ENCODE measurements around the gene MDM2. TPM values are rescaled to one million over a fixed set of nuclear protein-coding genes. Genes with fewer than 3 reads are reported as not detected.
"Not testable (repeated sequence)": the region's sequence is repeated elsewhere in the genome, so short reads cannot be mapped to it uniquely, and the experiment has no call there.

The MDM2 gene
- total RNA-seq, 2 donors from 2014 or later = 36.1 to 95.6 TPM

DNA sequence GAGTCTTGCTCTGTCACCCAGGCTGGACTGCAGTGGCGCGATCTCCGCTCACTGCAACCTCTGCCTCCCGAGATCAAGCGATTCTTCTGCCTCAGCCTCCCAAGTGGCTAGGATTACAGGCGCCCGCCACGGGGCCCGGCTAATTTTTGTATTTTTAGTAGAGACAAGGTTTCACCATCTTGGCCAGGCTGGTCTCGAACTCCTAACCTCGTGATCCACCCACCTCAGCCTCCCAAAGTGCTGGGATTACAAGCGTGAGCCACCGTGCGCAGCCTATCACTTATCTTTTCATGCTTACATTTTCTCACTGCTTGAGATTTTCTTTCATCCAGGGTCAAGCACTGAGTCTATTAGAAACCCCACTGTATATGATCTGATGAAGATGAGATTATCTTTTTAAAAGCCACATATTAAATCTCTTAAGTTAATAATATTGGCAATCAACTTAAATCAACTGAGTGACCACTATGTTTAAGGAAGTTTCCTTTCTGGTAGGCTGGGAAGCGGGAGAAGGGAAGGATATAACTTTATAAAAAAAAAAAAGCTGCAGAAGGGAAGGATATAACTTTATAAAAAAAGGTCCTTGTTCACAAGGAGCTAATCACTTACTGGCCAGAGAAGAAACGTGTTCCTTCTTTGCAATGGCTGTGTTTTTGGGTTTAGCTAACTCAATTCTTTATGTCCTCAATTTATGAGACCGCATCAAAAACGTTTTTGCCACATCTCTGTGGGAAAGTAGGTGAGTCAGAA, 1.3 kb upstream of the MDM2 start:
- TF ChIP-seq POLR2A (IDR thresholded peaks at IDR 0.05) = no peak
- TF ChIP-seq, protein P1, sequence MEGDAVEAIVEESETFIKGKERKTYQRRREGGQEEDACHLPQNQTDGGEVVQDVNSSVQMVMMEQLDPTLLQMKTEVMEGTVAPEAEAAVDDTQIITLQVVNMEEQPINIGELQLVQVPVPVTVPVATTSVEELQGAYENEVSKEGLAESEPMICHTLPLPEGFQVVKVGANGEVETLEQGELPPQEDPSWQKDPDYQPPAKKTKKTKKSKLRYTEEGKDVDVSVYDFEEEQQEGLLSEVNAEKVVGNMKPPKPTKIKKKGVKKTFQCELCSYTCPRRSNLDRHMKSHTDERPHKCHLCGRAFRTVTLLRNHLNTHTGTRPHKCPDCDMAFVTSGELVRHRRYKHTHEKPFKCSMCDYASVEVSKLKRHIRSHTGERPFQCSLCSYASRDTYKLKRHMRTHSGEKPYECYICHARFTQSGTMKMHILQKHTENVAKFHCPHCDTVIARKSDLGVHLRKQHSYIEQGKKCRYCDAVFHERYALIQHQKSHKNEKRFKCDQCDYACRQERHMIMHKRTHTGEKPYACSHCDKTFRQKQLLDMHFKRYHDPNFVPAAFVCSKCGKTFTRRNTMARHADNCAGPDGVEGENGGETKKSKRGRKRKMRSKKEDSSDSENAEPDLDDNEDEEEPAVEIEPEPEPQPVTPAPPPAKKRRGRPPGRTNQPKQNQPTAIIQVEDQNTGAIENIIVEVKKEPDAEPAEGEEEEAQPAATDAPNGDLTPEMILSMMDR (IDR thresholded peaks at IDR 0.05) = no peak
- no peak for TF ChIP-seq POLR2AphosphoS5 (IDR thresholded peaks at IDR 0.05)
- H3K27ac ChIP-seq = peak overlapping the region; percentile 98 to 99
- 87% methylated on average over 18 of the region's 18 CpGs for WGBS
- peak overlapping the region in 1 of 2 donors; percentile 84 for H3K4me3 ChIP-seq
- no peaks in the 10 kb centered on the region for H3K9me3 ChIP-seq
- no peaks in the 10 kb centered on the region for H3K4me1 ChIP-seq (replicated peaks)
- intact Hi-C loops (cut with DNase I) = no loop called here
- no peaks in the 10 kb centered on the region for H3K27me3 ChIP-seq (replicated peaks; ENCODE audit: insufficient read depth)
- no peak for DNase-seq (ENCODE audit: low spot score)
- H3K36me3 ChIP-seq = no peaks in the 10 kb centered on the region

- intact Hi-C loops (cut with DNase I); H3K36me3 ChIP-seq; H3K9me3 ChIP-seq; H3K27me3 ChIP-seq (replicated peaks; ENCODE audit: insufficient read depth); DNase-seq (ENCODE audit: low spot score); H3K4me1 ChIP-seq (replicated peaks): not testable (repeated sequence)
- peak overlapping the region; percentile 98 to 99 for H3K27ac ChIP-seq
- 11% methylated on average over 10 of the region's 10 CpGs for WGBS
- H3K4me3 ChIP-seq = peak overlapping the region; percentile 84 to 99
Observed at GRCh38 chr12:68807274-68807575, 752 bp upstream of the MDM2 start.

DNA sequence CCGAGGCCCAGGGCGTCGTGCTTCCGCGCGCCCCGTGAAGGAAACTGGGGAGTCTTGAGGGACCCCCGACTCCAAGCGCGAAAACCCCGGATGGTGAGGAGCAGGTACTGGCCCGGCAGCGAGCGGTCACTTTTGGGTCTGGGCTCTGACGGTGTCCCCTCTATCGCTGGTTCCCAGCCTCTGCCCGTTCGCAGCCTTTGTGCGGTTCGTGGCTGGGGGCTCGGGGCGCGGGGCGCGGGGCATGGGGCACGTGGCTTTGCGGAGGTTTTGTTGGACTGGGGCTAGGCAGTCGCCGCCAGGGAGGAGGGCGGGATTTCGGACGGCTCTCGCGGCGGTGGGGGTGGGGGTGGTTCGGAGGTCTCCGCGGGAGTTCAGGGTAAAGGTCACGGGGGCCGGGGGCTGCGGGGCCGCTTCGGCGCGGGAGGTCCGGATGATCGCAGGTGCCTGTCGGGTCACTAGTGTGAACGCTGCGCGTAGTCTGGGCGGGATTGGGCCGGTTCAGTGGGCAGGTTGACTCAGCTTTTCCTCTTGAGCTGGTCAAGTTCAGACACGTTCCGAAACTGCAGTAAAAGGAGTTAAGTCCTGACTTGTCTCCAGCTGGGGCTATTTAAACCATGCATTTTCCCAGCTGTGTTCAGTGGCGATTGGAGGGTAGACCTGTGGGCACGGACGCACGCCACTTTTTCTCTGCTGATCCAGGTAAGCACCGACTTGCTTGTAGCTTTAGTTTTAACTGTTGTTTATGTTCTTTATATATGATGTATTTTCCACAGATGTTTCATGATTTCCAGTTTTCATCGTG, 612 bp downstream of the MDM2 start:
- Histone ChIP-seq H3K27ac (peak overlapping the region; percentile 98 to 99), H3K36me3 (no peaks in the 10 kb centered on the region), H3K9me3 (no peaks in the 10 kb centered on the region), H3K4me3 (peak overlapping the region; percentile 84 to 99), H3K4me1 (replicated peaks) (peaks cover 8% of the 10 kb centered on the region), H3K27me3 (replicated peaks; ENCODE audit: insufficient read depth) (no peaks in the 10 kb centered on the region)
- WGBS = under 1% methylated on average over 48 of the region's 61 CpGs
- intact Hi-C loops (cut with DNase I) = loop anchor here (2.0 kb wide), 1 partner anchor 62 kb away; the partner anchor contains the start of gene SLC35E3
- TF ChIP-seq, protein P1 (IDR thresholded peaks at IDR 0.05) = peak in 1 of 4 experiments; percentile 8
- TF ChIP-seq POLR2AphosphoS5 (IDR thresholded peaks at IDR 0.05) = peak; percentile 88
- peak; percentile 77 for TF ChIP-seq POLR2A (IDR thresholded peaks at IDR 0.05)
- peak; percentile 93 for DNase-seq (ENCODE audit: low spot score)

DNA sequence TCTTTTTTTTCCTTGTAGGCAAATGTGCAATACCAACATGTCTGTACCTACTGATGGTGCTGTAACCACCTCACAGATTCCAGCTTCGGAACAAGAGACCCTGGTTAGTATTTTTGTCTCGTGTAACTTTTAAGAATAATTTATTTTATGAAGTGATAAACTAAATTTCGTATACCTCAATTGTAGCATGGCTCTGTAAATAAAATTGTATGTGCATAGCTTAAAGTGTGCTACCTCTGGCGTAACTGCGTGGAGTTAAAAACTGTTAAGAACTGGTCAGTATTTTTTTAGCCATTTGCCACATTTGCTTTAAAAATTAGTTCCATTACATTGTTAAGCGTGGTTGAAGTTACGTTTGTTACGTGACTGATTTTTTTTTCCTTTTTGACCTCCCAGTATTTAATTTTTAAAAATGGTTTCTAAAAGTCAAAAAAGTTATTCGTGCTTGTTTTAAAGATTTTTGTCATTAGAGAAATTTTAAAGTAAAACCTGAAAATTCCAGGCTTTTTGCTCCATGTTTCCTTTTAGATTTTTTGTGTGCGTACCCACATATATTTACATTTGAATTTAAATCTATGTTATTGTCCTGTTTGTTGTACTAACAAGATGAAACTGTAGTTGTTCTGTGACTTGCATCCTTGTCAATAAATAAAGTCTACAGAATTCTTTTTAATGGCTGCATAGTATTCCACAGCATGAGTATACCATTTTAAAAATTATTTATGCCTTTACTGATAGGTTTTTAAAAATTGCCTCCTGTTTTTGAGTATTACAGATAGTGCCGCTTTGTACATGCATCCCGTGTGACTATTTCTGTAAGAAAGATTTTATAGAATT, 1.4 kb downstream of the MDM2 start:
- WGBS = 74% methylated on average over 12 of the region's 12 CpGs
- Histone ChIP-seq H3K4me3 (peak overlapping the region; percentile 84 to 99), H3K4me1 (replicated peaks) (peaks cover 8% of the 10 kb centered on the region), H3K27ac (peak overlapping the region; percentile 98 to 99), H3K36me3 (no peaks in the 10 kb centered on the region), H3K27me3 (replicated peaks; ENCODE audit: insufficient read depth) (no peaks in the 10 kb centered on the region), H3K9me3 (no peaks in the 10 kb centered on the region)
- TF ChIP-seq POLR2A (IDR thresholded peaks at IDR 0.05) (no peak), POLR2AphosphoS5 (IDR thresholded peaks at IDR 0.05) (no peak)
- TF ChIP-seq, protein P1 (IDR thresholded peaks at IDR 0.05) = no peak
- intact Hi-C loops (cut with DNase I) = loop anchor here (2.0 kb wide), 1 partner anchor 63 kb away; the partner anchor contains the start of gene SLC35E3
- DNase-seq (ENCODE audit: low spot score) = no peak

- H3K4me1 ChIP-seq (replicated peaks); H3K9me3 ChIP-seq; H3K27me3 ChIP-seq (replicated peaks; ENCODE audit: insufficient read depth); H3K36me3 ChIP-seq; intact Hi-C loops (cut with DNase I); DNase-seq (ENCODE audit: low spot score); H3K4me3 ChIP-seq; H3K27ac ChIP-seq: not testable (repeated sequence)
- 95% methylated on average over 13 of the region's 13 CpGs for WGBS
Observed at GRCh38 chr12:68810027-68810389, 2.0 kb downstream of the MDM2 start.

GRCh38 chr12:68811573-68811972, 3.6 kb downstream of the MDM2 start:
- 83% methylated on average over 6 of the region's 6 CpGs for WGBS
- H3K27ac ChIP-seq; H3K9me3 ChIP-seq; H3K36me3 ChIP-seq; DNase-seq (ENCODE audit: low spot score); H3K27me3 ChIP-seq (replicated peaks; ENCODE audit: insufficient read depth); intact Hi-C loops (cut with DNase I); H3K4me3 ChIP-seq; H3K4me1 ChIP-seq (replicated peaks): not testable (repeated sequence)
